ENCODE measurements around the gene DISP2. TPM values are rescaled to one million over a fixed set of nuclear protein-coding genes. Genes with fewer than 3 reads are reported as not detected.

DISP2 gene, protein sequence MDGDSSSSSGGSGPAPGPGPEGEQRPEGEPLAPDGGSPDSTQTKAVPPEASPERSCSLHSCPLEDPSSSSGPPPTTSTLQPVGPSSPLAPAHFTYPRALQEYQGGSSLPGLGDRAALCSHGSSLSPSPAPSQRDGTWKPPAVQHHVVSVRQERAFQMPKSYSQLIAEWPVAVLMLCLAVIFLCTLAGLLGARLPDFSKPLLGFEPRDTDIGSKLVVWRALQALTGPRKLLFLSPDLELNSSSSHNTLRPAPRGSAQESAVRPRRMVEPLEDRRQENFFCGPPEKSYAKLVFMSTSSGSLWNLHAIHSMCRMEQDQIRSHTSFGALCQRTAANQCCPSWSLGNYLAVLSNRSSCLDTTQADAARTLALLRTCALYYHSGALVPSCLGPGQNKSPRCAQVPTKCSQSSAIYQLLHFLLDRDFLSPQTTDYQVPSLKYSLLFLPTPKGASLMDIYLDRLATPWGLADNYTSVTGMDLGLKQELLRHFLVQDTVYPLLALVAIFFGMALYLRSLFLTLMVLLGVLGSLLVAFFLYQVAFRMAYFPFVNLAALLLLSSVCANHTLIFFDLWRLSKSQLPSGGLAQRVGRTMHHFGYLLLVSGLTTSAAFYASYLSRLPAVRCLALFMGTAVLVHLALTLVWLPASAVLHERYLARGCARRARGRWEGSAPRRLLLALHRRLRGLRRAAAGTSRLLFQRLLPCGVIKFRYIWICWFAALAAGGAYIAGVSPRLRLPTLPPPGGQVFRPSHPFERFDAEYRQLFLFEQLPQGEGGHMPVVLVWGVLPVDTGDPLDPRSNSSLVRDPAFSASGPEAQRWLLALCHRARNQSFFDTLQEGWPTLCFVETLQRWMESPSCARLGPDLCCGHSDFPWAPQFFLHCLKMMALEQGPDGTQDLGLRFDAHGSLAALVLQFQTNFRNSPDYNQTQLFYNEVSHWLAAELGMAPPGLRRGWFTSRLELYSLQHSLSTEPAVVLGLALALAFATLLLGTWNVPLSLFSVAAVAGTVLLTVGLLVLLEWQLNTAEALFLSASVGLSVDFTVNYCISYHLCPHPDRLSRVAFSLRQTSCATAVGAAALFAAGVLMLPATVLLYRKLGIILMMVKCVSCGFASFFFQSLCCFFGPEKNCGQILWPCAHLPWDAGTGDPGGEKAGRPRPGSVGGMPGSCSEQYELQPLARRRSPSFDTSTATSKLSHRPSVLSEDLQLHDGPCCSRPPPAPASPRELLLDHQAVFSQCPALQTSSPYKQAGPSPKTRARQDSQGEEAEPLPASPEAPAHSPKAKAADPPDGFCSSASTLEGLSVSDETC (N-terminal part only)
- under 1 TPM; under 0.01 to 0.88 (median under 0.01) TPM for total RNA-seq

DNA sequence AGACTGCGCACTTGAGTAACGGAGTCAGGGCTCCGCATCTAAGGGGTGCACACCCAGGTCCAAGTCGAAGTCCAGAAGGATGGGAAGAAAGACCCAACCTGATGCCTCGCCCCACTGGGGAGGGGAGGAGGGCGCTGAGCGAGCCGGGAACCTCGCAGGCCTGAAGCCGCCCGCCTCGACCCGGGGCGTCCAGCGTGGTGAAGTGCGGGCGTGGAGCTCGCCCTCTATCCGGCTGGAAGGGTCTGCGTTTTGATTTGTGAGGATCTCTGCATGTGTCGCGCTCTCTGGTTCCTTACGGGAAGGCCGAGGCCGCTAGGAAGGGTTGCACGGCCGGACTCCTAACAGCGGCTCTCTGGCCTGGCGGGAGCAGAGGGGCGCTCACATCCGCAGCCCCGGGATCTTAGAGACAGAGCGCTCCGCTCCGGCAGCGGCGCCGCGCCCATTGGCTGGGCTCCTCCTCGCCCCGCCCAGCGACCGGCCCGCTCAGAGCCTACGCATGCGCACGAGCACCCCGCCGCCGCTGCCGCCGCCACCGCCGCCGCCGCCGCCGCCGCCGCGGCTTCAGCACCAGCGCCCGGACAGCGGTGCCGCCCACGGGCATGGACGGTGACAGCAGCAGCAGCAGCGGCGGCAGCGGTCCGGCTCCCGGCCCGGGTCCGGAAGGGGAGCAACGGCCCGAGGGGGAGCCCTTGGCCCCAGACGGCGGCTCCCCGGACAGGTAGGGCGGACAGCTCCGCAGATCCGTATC is at the start of gene DISP2:
Gene DISP2 (plus strand): TSS at position 497 of the 748 bp plus-strand sequence. CDS start 103 bp downstream, at position 600.
- TF ChIP-seq POLR2A (IDR thresholded peaks at IDR 0.05) (no peak), POLR2AphosphoS5 (IDR thresholded peaks at IDR 0.05) (no peak)
- TF ChIP-seq, protein P1, sequence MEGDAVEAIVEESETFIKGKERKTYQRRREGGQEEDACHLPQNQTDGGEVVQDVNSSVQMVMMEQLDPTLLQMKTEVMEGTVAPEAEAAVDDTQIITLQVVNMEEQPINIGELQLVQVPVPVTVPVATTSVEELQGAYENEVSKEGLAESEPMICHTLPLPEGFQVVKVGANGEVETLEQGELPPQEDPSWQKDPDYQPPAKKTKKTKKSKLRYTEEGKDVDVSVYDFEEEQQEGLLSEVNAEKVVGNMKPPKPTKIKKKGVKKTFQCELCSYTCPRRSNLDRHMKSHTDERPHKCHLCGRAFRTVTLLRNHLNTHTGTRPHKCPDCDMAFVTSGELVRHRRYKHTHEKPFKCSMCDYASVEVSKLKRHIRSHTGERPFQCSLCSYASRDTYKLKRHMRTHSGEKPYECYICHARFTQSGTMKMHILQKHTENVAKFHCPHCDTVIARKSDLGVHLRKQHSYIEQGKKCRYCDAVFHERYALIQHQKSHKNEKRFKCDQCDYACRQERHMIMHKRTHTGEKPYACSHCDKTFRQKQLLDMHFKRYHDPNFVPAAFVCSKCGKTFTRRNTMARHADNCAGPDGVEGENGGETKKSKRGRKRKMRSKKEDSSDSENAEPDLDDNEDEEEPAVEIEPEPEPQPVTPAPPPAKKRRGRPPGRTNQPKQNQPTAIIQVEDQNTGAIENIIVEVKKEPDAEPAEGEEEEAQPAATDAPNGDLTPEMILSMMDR (IDR thresholded peaks at IDR 0.05), result no peak
- H3K4me1 ChIP-seq, result peaks cover 4 to 6% of the 10 kb centered on the region in 2 donors
- no peaks in the 10 kb centered on the region for H3K27me3 ChIP-seq
- peak within 1 kb of the TSS; percentile 34 to 67 (median 49) for H3K4me3 ChIP-seq
- intact Hi-C loops (cut with DNase I; ENCODE audit: low total_unique reads), result no loop called here
- no peak within 1 kb of the TSS for H3K27ac ChIP-seq
- H3K9me3 ChIP-seq, result no peaks in the 10 kb centered on the region
- H3K36me3 ChIP-seq, result no peaks in the 10 kb centered on the region
- peak; percentile 76 to 88 for DNase-seq (ENCODE audit: low spot score in 2 of 2)

DNA sequence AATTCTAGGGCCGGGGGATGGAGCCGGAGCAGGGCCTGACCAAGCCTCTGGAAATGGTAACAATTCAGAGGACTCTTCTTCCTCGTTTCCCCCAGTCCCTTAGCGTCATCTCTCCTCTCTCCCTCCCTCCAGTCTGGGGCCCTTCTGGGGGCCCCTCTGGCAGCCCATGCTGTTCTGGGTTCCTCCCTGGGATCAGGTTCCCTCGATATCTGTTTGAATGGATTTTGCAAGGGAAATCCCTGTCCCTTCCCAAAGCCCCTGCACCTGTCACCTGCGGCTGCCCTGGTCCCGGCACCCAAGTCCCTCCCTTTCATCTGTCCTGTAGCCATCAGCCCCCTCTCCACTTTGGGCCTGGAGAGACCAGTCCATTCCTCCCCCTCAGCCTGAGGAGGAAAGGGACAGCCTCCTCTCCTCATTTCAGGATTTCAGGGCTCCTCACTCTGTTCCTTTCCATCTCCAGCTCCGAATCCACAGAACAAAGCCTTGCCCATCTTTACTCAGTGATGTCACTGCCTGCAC is 48.6 kb upstream of the DISP2 start:
- H3K9me3 ChIP-seq, result no peaks in the 10 kb centered on the region
- no peak overlapping the region for H3K27ac ChIP-seq
- intact Hi-C loops (cut with DNase I; ENCODE audit: low total_unique reads), result no loop called here
- H3K27me3 ChIP-seq, result no peaks in the 10 kb centered on the region
- H3K4me3 ChIP-seq, result no peak overlapping the region
- no peak for DNase-seq (ENCODE audit: low spot score in 2 of 2)
- H3K36me3 ChIP-seq, result no peaks in the 10 kb centered on the region
- TF ChIP-seq POLR2AphosphoS5 (IDR thresholded peaks at IDR 0.05) (no peak), POLR2A (IDR thresholded peaks at IDR 0.05) (no peak)
- TF ChIP-seq, protein P1 (IDR thresholded peaks at IDR 0.05), result no peak
- H3K4me1 ChIP-seq, result no peaks in the 10 kb centered on the region

DNA sequence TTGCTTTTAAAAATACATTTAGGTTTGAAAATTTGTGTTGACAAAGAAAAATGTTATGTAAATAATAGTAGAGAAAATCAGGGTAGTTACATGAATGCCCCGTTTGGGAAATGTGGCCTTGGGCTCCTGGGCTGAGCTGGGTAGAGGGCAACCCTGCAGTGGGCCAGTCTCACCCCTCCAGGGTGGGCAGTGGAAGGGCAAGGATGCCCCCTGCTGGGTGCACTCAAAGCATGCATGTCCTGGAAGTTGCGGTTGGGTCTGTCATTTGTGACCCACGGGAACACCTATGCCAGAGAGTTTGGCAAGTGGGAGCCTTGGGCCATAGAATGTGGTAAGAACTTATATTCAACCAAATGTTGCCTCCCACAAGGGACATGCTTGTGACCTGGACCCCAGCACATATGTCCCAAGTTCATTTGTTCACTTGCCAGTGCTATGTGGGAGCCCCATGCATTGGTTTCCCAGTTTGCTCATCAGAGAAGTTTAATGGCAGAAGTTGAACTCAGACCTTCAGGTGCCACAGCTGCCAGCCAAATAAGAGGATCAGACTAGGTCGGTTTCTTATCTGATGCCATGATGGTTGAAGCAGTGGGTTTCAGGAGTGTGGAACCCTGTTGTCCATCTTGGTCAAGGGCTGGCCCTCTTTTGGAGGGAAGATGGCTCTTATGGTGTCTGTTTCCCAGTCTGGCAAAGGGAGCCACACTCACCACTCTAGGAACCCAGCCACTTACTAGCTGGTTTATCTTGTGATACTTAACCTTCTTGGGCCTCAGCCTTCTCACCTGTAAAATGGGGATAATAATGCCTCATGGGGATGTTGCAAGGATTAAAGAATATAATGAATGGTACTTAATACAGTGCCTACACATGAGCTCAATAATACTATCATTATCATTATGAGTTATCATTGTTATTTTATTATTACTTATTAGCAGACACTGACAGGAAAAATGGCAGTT is 47.7 kb upstream of the DISP2 start:
- Histone ChIP-seq H3K4me3 (no peak overlapping the region), H3K9me3 (no peaks in the 10 kb centered on the region), H3K27ac (no peak overlapping the region), H3K36me3 (no peaks in the 10 kb centered on the region), H3K4me1 (no peaks in the 10 kb centered on the region), H3K27me3 (no peaks in the 10 kb centered on the region)
- no peak for DNase-seq (ENCODE audit: low spot score in 2 of 2)
- TF ChIP-seq, protein P1 (IDR thresholded peaks at IDR 0.05), result peak in 2 of 3 donors; percentile 26 to 45
- no peak for TF ChIP-seq POLR2AphosphoS5 (IDR thresholded peaks at IDR 0.05)
- no peak for TF ChIP-seq POLR2A (IDR thresholded peaks at IDR 0.05)
- intact Hi-C loops (cut with DNase I; ENCODE audit: low total_unique reads), result no loop called here

DNA sequence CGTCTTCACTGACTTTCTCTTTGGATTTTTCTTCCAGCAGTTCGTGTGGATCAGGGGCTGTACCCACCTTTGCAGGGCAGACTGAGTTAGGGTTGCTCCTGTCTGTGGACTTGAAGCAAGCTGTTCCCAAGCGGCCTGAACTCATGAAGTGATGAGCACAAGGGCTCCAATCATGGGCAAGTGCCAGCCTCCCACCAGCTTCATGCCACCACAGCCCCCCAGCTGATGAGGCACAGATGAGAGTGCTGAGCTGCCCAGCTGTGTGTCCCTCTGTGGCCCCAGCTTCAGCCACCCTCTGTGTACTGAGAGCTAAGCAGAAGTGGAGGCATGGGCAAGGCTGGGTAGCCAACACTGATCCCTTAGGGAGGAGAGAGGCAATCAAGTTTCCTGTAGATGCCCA is 47.0 kb upstream of the DISP2 start:
- TF ChIP-seq POLR2AphosphoS5 (IDR thresholded peaks at IDR 0.05) (no peak), POLR2A (IDR thresholded peaks at IDR 0.05) (no peak)
- TF ChIP-seq, protein P1 (IDR thresholded peaks at IDR 0.05), result no peak
- H3K4me1 ChIP-seq, result no peaks in the 10 kb centered on the region
- H3K9me3 ChIP-seq, result no peaks in the 10 kb centered on the region
- no peaks in the 10 kb centered on the region for H3K27me3 ChIP-seq
- no peak overlapping the region for H3K27ac ChIP-seq
- H3K36me3 ChIP-seq, result no peaks in the 10 kb centered on the region
- no peak for DNase-seq (ENCODE audit: low spot score in 2 of 2)
- intact Hi-C loops (cut with DNase I; ENCODE audit: low total_unique reads), result no loop called here
- no peak overlapping the region for H3K4me3 ChIP-seq

Data from breast epithelium (tissue), 4 donors.